GM12874 (cell line): ENCODE results near the gene UNC13A.
A peak's percentile ranks its signal among the peaks of the same experiment; 100 is the strongest.

Experiments used
- TF ChIP-seq, protein P1 (sequence below): IDR thresholded peaks from 2 replicates; pipeline ENCODE4 v1.5.1; 2011; ENCODE audit warnings: low read depth, mild to moderate bottlenecking, control low read depth, low read length, moderate library complexity; ENCODE audit not compliant: insufficient read depth

Gene UNC13A

DNA sequence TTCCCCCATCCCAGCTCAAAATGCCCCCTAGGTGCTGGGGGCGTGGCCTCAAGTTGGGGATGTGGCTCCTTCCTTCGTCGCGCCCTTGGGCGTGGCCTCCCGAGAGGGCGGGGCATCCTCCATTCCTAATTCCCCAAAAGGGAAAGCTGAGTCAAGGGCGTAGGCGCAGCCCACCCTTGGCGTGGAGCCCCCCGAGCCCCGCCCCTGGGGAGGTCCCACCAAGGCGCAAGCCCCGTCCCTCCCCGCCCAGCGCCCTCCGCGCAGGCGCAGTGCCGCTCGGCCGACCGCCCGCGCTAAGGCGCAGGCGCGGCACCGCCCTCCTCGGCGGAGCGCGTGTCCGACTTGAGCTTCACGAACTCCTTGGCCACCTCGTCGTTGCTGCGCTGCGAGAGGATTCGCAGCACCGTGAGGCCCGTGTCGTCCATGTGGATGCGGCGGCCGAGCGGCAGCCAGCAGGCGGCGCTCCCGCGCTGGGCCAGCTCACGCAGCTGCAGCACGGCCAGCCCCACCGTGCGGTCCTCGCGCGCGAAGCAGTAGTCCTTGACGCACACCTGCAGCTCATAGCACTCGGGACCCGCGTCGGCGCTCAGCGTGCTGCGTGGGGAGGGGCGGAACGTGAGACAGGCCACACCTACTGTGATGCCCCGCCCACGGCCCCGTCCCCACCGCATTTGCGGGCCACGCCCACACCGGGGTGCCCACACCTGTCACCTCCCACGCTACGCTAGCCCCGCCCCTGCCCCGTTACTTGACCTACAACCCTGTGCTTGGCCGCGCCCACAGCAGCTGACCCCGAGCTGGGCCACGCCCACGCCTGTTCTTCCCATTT is 82.2 kb downstream of the UNC13A start:
- TF ChIP-seq, protein P1, sequence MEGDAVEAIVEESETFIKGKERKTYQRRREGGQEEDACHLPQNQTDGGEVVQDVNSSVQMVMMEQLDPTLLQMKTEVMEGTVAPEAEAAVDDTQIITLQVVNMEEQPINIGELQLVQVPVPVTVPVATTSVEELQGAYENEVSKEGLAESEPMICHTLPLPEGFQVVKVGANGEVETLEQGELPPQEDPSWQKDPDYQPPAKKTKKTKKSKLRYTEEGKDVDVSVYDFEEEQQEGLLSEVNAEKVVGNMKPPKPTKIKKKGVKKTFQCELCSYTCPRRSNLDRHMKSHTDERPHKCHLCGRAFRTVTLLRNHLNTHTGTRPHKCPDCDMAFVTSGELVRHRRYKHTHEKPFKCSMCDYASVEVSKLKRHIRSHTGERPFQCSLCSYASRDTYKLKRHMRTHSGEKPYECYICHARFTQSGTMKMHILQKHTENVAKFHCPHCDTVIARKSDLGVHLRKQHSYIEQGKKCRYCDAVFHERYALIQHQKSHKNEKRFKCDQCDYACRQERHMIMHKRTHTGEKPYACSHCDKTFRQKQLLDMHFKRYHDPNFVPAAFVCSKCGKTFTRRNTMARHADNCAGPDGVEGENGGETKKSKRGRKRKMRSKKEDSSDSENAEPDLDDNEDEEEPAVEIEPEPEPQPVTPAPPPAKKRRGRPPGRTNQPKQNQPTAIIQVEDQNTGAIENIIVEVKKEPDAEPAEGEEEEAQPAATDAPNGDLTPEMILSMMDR: peak; percentile 83

DNA sequence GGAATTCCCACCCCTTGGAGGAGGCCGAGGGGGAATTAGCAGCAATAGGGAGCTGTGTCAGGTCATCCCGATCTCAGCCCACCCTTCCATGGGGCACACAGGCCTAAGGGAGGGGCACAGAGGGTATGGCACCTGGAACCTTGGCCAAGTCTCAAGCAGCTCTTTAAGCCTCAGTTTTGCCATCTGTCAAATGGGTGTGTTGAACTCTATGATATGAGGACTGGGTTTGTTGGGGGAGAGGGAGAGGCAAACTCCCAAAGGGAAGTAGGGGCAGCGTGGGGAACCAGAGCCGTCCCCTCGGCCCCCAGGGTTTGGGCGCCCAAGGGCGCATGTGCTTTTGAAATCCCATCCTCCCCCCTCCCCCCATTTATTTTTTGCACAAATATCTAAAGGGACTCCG is 83.0 kb downstream of the UNC13A start:
- TF ChIP-seq, protein P1: no peak

DNA sequence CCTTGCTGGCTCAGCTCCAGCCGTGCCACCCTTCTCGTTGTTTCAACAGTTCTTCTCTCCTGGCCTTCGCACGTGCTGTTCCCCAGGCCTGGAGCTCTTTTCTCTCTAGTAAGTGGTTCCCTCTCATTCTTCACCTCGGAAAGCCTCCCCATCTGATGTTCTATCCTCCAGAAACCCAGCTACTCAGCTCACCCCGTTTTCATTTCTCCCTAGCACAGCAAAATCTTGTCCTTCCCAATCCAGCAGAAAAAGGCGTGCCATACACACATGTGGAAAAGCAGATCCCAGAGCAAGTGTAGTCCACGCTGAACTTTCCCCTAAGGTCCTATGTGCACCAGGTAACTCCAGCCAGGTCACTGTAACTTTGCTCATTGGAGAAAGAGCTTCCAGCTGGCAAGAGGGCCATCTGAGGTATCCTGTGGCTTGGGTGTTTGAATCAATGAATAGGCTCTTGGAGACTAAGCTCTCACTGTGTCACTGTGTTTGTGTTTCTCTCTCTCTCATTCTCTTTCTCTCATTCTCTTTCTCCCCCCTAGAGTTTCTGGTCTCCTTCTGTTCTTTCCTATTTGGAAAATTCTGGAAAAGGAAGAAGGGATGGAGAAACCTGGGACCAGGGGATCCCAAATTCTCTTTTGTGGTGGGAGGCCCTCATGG is 83.7 kb downstream of the UNC13A start:
- TF ChIP-seq, protein P1: no peak

DNA sequence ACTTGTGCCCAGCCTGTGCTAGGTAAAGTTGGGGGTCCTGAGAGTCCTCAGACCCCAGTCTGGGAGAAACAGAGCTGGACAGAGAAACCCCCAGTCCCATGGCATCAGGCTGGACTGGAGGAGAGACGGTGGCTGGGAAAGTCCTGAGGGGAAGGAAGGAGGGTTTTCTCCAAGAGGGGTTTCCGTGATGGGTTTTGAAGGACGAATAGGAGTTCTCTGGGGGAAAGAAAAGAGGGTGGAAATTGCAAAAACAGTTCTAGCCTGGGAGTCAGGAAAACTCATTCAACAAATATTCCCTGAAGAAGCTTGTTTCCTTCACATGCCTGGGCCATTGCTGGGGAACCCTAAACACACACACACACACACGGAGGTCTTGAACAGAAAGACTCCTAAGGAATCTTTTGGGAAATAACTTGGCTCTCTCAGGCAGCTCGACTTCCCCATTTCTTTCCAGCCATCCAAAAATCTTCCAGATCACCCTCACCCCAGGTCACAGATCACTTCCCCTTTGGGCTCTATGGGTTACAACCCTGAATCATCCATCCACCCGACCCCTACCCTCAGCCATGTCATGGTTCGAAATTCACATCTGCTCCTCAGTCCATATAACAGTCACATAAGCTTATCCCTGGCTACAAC is 85.2 kb downstream of the UNC13A start:
- TF ChIP-seq, protein P1: no peak

GRCh38 chr19:17602217-17602616 is 85.9 kb downstream of the UNC13A start:
- TF ChIP-seq, protein P1: no peak

GRCh38 chr19:17601683-17602082 is 86.5 kb downstream of the UNC13A start:
- TF ChIP-seq, protein P1: no peak

- TF ChIP-seq, protein P1: no peak
These were observed 88.4 kb downstream of the UNC13A start for GRCh38 chr19:17599780-17600179.
